ENCODE measurements around the gene GABRG2. TPM values are rescaled to one million over a fixed set of nuclear protein-coding genes. Genes with fewer than 3 reads are reported as not detected.

Gene GABRG2
- total RNA-seq, 2 donors from 2014 or later = 1.6 TPM; not detected in 1

DNA sequence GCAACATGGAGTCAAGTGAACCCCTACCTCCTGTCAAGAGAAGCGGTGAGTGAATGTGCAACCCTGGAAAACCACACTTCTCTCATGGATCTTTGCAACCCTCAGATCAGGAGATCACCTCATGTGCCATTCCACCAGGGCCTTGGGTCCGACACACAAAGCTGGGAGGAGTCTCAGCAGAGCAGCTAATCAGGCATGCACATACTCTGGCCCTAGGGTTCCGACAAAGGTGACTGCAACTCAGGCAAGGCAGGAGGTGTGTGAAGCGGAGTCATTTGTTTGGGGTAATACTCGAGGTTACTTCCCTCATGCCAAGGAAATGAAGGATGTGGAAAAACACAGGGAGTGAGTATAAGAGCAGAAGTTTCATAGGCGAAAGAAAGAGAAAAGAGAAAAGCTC, 96.1 kb downstream of the GABRG2 start:
- intact Hi-C loops (cut with DNase I) = no loop called here
- DNase-seq (no peak), ATAC-seq (no peak)
- TF ChIP-seq, protein P1, sequence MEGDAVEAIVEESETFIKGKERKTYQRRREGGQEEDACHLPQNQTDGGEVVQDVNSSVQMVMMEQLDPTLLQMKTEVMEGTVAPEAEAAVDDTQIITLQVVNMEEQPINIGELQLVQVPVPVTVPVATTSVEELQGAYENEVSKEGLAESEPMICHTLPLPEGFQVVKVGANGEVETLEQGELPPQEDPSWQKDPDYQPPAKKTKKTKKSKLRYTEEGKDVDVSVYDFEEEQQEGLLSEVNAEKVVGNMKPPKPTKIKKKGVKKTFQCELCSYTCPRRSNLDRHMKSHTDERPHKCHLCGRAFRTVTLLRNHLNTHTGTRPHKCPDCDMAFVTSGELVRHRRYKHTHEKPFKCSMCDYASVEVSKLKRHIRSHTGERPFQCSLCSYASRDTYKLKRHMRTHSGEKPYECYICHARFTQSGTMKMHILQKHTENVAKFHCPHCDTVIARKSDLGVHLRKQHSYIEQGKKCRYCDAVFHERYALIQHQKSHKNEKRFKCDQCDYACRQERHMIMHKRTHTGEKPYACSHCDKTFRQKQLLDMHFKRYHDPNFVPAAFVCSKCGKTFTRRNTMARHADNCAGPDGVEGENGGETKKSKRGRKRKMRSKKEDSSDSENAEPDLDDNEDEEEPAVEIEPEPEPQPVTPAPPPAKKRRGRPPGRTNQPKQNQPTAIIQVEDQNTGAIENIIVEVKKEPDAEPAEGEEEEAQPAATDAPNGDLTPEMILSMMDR (IDR thresholded peaks at IDR 0.05) = no peak
- 55 to 63% methylated on average over 6 of the region's 6 CpGs for WGBS, 2 donors
- Histone ChIP-seq H3K27me3 (no peaks in the 10 kb centered on the region), H3K4me1 (no peaks in the 10 kb centered on the region), H3K9me3 (no peaks in the 10 kb centered on the region), H3K36me3 (replicated peaks in 1 of 2; ENCODE audit: insufficient read depth in 1 of 2, low read depth in 2 of 2) (no peaks in the 10 kb centered on the region), H3K4me3 (no peak overlapping the region), H3K27ac (no peak overlapping the region)

DNA sequence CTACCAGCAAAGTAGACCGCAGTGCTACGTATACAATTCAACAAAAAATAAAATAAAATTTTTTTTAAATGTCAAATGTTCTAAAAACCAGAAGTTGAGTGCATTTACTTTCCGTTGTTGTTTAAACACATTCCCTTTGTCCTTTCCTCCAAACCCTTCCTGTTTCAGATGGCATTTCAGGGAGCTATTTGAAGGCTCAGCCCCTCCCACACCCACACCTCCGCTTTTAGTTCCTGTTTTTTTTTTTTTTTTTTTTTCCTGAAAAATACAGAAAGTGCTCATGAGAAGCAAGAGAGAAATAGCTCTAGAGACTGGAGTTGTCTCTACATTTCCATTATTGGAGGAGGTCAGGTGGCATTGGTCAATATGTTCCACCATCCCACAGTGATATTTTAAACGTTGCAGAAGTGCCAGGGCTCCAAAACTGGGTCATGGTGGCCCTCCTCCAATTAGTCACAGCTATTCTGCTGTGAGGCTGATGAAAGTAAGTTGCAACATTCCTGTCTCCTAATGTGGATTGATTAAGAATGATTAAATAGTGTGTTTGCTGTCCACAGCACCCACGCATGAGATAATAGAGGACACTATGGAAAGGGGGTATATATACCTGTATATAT, 106.9 kb downstream of the GABRG2 start:
- DNase-seq (no peak), ATAC-seq (no peak)
- Histone ChIP-seq H3K27ac (no peak overlapping the region), H3K4me1 (no peaks in the 10 kb centered on the region), H3K27me3 (no peaks in the 10 kb centered on the region), H3K36me3 (replicated peaks in 1 of 2; ENCODE audit: insufficient read depth in 1 of 2, low read depth in 2 of 2) (no peaks in the 10 kb centered on the region), H3K4me3 (no peak overlapping the region), H3K9me3 (no peaks in the 10 kb centered on the region)
- WGBS, 2 donors = 35 to 47% methylated on average over 6 of the region's 6 CpGs
- TF ChIP-seq, protein P1 (IDR thresholded peaks at IDR 0.05) = no peak
- no peak for TF ChIP-seq POLR2A (IDR thresholded peaks at IDR 0.05)
- intact Hi-C loops (cut with DNase I) = no loop called here

DNA sequence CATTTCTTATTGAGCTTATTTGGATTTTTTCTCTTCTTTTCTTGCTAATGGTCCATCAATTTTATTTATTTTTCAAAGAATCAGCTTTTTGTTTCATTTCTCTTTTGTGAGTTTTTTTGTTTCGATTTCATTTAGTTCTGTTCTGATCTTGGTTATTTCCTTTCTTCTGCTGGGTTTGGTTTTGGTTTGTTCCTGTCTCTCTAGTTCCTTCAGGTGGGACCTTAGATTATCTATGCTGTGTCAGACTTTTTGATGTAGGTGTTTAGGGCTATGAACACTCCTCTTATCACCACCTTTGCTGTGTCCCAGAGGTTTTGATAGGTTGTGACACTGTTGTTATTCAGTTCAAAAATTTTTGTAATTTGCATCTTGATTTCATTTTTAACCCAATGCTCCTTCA, 119.8 kb downstream of the GABRG2 start:
- ATAC-seq (no peak), DNase-seq (no peak)
- Histone ChIP-seq H3K4me3 (no peak overlapping the region), H3K27ac (no peak overlapping the region), H3K27me3 (no peaks in the 10 kb centered on the region), H3K36me3 (replicated peaks in 1 of 2; ENCODE audit: insufficient read depth in 1 of 2, low read depth in 2 of 2) (no peaks in the 10 kb centered on the region), H3K9me3 (no peaks in the 10 kb centered on the region), H3K4me1 (no peaks in the 10 kb centered on the region)
- intact Hi-C loops (cut with DNase I) = no loop called here
- TF ChIP-seq POLR2A (IDR thresholded peaks at IDR 0.05) = no peak
- TF ChIP-seq, protein P1 (IDR thresholded peaks at IDR 0.05) = no peak
- 36 to 50% methylated on average over 1 of the region's 1 CpG for WGBS, 2 donors

DNA sequence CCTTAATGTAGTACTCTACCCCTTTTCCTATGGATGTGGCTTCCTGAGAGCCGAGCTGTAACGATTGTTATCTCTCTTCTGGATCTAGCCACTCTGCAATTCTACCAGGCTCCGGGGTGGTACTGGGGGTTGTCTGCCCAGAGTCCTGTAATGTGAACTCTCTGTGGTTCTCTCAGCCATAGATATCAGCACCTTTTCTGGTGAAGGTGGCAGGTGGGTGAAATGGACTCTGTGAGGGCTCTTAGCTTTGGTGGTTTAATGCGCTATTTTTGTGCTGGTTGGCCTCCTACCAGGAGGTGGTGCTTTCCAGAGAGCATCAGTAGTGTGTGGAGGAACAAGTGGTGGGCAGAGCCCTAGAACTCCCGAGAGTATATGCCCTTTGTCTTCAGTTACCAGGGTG, 122.1 kb downstream of the GABRG2 start:
- DNase-seq = no peak
- intact Hi-C loops (cut with DNase I) = no loop called here
- ATAC-seq = no peak
- H3K27ac ChIP-seq = no peak overlapping the region
- no peaks in the 10 kb centered on the region for H3K36me3 ChIP-seq (replicated peaks in 1 of 2; ENCODE audit: insufficient read depth in 1 of 2, low read depth in 2 of 2)
- no peaks in the 10 kb centered on the region for H3K9me3 ChIP-seq
- no peaks in the 10 kb centered on the region for H3K4me1 ChIP-seq
- 57 to 70% methylated on average over 5 of the region's 5 CpGs for WGBS, 2 donors
- H3K4me3 ChIP-seq = no peak overlapping the region
- TF ChIP-seq, protein P1 (IDR thresholded peaks at IDR 0.05) = no peak
- no peak for TF ChIP-seq POLR2A (IDR thresholded peaks at IDR 0.05)
- no peaks in the 10 kb centered on the region for H3K27me3 ChIP-seq

DNA sequence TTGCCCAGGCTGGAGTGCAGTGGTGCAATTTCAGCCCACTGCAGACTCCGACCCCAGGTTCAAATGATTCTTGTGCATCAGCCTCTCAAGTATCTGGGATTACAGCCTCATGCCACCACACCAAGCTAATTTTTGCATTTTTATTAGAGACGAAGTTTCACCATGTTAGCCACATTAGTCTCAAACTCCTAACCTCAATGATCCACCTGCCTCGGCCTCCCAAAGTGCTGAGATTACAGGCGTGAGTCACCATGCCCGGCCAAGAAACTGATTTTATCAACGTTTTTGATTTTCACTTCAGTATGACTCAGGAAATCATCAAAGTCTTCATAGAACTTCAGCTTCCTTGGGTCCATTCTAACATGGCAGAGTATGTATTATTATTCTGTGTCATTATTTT, 125.4 kb downstream of the GABRG2 start:
- ATAC-seq = no peak
- Histone ChIP-seq H3K9me3 (no peaks in the 10 kb centered on the region), H3K4me1 (no peaks in the 10 kb centered on the region), H3K27ac (no peak overlapping the region), H3K27me3 (no peaks in the 10 kb centered on the region), H3K4me3 (no peak overlapping the region), H3K36me3 (replicated peaks in 1 of 2; ENCODE audit: insufficient read depth in 1 of 2, low read depth in 2 of 2) (no peaks in the 10 kb centered on the region)
- WGBS, 2 donors = 62 to 64% methylated on average over 6 of the region's 6 CpGs
- intact Hi-C loops (cut with DNase I) = no loop called here
- no peak for TF ChIP-seq POLR2A (IDR thresholded peaks at IDR 0.05)
- TF ChIP-seq, protein P1 (IDR thresholded peaks at IDR 0.05) = no peak
- no peak for DNase-seq

Data from body of pancreas (tissue), 4 donors.